AG08395 (cell line): ENCODE data around the gene KRTAP10-3.

Experiments
- DNase-seq: peaks from one replicate; pipeline ENCODE4 v3.0.0; 2012; ENCODE audit warnings: mixed read lengths, low spot score

Gene KRTAP10-3

DNA sequence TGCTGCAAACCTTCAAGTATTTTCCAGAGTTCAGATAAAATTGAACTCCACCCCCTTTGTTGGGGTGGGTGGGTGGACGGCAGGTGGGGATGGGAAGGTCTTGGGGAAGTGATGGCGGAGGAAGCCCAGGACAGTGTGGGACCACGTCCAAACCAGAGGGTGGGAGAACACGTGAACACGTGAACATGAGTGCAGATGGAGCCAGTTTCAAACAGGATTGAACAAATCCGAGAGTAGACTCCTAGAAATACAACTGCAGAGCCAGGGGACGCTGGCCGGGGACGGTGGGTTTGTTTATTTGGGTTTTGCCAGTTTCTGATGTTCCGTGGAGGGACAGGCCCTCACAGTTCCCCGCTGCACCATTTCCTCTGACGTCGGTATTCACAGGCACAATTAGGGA is 10.2 kb downstream of the KRTAP10-3 start:
- DNase-seq: no peak

DNA sequence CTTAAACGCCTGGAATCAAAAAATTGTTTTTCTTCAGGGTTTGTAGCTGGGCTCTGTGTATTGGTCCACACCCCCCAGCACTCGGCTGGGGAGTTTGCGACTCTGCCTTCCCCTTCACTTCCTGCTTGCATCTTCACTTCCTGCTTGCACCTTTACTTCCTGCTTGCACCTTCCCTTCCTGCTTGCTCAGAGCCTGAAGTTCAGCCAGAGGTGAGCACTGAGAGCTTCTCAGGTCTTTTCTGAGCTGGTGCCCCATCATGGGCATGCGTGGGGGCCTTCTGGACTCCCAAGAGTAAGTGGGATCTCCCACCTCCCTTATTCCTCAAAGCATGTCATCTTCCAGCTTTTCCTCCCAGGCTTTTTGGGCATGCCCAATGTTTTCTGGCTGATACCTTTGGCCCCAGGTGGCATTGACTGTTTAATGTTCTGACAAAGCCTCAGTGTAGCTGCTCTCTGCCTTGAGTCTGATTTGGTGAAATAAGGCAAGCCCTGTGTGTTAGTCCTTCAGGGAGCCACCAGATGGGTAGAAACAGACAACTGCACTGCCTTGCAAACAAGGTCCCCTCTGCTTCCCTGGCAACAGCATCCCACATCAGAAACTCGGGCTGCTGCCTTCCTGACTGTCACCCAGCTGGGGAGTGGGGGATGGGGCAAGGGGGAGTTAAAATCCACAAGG is 10.8 kb downstream of the KRTAP10-3 start:
- no peak for DNase-seq

DNA sequence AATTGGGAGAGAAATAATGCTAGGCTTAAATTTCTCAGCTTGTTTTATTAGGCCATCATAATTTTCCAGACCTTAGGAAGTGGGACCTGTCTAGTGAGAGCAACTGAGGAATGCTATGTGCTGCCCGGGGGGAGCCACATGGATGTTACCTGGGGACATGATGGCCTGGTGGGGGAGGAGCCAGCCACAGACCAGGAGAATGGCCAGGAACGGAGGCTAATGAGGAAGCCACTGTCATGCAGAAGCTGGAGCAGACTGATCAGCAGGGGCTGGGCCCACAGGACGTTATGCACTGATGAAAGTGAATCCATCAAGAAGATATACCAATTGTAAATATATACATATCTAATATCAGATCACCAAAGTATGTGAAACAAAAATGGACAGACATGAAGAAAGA is 14.0 kb downstream of the KRTAP10-3 start:
- no peak for DNase-seq

DNA sequence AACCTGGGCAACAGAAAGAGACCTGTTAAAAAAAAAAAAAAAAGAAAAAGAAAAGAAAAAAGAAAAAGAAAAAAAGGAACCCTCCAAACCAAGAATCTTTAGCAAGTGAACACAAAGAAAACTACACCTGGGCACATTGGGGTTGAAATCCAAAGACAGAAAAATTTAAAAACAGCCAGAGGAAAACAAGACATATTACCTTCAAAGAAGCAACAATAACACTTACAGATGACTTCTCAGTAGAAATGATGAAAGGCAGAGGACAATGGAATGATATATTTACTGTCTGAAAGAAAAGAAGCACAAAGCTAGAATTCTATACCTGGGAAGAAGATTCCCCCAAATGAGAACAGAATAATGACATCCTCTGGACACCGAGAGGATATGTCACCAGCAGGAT is 15.9 kb downstream of the KRTAP10-3 start:
- no peak for DNase-seq

DNA sequence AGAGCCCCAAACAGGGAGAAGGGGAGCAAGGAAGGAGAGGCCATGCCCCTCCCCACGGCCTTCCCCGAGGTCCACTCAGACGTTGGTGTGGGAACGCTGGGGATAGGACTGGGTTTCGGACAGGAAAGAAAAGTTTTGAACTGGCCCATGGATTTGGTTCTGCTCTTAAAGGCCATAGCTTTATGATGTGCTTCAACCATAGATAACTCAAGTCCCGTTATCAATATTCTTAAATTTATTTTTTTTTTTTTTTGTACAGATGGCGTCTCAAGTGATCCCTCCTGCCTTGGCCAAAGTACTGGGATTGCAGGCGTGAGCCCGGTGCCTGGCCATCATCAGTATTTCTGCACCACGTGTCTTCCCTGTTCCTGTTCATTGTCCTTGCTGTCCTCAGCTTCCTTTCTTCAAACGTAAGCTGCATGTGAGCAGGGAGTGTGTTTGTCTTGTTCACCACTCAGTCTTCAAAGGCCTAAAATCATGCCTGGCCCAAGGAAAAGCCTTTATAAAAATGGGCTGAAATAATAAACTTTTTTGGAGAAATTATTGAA is 17.8 kb downstream of the KRTAP10-3 start:
- no peak for DNase-seq

DNA sequence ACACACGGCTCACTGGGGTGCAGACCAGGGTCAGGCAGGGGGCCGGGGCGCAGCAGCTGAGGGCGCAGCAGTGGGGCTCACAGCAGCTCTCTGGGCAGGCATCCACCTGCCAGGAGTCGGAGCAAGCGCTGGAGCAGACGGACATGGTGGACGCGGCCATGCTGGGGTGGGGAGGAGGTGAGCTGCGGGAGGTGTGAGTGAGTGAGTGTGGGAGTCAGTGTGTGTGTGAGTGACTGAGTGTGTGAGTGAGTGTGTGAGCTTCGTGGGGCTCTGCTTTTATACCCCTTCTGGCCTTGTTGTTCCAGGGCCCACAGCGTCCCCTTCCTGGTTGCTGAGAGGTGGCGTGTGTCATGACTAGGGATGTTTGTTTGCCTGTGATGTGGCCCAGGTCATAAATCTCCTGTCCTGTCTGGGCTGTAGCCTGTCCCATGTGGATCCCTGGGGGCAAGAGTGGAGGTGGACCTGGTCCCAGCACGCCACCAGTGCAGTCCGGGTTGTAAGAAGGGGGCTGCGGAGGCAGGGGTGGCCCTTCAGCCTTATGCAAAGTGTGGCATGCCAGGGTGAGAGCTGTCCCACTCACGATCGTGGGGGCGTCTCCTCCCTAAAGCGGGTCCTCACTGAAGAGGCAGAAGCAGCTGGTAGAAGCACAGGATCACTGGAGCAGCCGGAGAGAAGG is 18.5 kb downstream of the KRTAP10-3 start, which contains the start of gene KRTAP10-1:
Gene KRTAP10-1 (minus strand): TSS at position 205 of the 676 bp plus-strand sequence. CDS start 45 bp downstream, at position 160.
- no peak for DNase-seq

DNA sequence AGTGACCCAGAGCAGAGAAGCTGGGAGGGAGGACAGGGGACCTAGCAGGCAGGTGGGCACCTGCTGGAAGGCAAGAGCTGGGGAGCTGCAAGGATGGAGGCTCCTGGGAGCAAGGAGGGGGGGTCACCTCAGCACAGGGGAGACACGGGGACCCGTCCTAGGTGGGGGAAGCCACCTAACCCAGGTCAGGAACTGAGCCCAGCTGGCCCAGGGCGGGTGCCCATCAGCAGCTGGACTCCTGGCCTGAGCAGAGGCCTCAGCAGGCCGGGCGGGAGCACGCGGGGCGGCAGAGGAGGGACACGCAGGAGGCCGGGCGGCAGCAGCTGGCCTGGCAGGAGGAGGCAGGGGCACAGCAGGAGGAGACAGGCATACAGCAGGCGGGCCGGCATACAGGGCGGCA is 19.5 kb downstream of the KRTAP10-3 start:
- DNase-seq: no peak

DNA sequence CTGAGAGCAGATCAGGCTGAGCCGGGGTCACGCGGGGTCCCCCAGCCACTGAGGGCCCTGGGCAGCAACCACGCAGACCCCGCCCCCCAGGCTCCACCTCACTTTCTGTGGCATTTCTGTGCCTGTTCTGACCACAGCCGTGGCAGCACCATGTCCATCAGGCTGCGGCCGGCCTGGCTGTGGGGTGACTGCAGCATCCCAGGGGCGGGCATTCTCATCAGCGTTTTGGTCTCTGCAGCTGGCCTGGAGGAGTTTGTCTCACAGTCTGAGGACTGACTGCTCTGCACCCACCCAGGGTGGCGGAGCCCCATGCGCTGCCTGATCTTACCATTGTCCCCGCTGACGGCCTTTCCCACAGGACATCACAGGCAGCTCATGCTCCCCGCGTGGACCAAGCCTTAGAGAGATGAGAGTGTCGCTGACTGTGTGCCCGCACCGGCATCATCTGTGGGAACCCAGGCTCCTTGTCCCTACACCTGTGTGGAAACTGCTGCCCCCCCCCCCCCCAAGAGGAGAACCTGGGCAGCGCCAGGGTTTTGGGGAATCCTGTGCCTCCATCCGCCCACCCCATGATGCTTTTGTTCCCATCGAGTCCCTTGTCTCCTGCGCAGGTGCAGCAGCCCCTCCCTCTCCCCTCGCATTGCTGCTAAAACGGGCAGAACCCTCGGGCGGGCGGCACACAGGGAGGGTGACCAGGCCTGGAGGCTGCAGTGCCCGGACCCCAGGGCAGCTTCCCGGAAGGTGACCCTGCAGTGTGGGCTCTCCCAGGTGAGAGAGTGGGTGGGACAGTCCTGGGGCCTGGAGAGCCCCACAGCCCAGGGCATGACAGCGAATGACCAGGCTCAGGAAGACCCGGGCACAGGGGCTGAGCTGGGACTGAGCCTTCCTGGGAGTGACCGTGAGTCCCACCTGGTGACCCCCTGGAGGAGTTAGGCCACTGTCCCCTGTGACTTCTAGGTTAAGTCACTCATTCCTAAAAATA is 20.4 kb downstream of the KRTAP10-3 start:
- no peak for DNase-seq

DNA sequence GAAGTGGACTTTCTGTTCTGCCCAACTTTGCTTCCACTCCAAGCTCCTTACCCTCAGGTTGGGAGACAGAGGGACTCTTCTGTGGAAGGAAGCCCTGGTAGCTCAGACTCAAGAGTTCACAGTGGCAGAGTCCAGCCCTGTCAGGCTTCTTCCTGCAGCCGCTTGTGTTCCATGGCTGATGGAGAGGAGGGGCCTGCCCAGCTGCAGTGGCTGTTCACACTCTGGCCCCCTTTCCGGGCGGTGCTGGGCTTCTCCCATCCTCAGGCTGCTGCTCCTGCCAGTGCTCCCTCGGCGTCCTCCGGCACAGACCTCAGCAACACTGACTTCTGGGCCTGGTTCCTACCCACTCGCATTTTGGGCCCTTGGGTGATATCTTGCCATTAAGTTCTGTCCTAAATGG is 22.6 kb downstream of the KRTAP10-3 start:
- no peak for DNase-seq

DNA sequence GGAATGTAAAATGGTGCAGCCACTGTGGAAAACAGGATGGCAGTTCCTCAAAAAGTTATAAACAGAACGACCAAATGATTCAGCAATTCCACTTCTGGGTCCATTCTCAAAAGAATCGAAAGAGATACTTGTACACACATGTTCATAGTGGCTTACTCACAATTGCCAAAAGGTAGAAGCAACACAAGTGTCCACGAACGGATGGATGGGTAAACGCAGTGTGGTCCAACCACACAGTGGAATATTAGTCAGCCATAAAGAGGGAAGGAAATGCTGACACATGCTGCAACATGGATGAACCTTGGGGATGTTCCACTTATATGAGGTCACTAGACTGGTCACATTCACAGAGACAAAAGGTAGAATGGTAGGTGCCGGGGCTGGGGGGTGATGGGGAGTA is 23.9 kb downstream of the KRTAP10-3 start:
- DNase-seq: no peak

DNA sequence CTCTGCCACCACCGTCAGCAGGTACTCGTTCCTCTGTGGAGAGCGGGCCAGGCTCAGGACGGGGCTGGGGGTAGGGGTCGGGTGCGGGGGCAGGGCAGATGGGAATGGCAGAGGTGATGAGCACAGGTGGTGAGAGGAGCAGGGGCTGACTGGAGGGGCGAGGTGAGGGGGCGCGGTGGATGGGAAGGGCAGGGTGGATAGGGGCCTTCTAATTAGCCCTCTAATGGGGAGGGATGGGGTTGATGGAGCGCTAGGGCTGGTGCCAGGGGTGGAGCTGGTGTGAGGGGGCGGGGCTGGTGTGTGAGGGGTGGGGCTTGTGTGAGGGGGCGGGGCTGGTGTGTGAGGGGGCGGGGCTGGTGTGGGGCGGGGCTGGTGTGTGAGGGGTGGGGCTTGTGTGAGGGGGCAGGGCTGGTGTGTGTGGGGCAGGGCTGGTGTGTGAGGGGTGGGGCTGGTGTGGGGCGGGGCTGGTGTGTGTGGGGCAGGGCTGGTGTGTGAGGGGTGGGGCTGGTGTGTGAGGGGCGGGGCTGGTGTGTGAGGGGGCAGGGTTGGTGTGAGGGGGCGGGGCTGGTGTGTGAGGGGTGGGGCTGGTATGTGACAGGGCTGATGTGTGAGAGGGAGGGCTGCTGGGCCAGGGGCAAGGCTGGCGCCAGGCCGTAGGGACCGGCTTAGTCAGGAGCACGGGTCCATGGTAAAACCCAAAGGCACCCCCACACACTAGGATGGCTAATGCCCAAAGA is 24.5 kb downstream of the KRTAP10-3 start:
- no peak for DNase-seq

DNA sequence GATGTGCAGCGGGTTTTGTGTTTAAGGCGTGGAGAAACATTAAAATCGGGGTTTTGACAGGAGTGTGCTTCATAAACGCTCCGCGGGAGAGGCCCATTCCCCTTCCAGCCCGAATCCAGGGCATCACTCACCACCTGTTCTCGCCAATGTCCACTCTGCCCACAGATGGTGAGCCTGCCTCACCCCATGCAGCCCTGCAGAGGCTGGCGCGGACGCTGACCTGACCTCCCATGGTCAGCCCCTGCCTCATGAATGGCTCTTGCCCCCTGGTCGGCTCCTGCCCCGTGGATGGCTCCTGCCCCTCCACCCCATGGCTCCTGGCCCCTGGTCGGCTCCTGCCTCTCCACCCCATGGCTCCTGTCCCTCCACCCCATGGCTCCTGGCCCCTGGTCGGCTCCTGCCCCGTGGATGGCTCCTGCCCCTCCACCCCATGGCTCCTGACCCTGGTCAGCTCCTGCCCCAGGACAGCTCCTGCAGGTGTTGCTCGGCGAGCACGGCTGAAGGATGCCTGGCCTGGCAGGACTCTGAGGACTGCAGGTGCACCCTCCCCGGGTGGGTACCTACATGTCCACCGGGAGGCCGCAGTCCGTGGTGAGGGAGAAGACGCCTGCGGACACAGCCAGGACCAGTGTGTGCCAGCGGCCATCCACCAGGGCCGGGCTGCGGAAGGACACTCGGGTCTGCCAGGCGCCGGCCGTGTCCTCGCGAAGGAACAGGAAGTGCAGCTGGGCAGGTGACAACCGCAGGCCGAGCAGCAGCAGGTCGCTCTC is 25.3 kb downstream of the KRTAP10-3 start:
- DNase-seq: no peak

DNA sequence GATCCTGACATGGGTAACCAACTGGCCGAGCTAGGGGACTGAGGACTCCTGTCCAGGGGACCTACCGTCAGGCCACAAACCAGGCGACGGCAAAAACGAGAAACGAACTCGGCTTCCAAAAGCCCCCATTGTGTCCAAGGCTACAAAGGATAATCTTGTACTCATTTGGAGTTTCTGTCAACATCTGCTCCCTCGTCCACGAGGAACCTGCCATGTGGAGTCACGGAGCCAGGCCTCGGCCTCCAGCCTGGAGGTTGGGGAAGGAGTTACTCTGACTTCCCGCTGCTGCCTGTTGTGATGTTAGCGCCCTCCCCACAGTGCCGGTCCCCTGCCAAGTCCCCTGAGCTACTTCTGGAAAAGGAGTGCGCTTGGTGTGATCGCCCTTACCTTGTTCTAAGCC is 25.9 kb downstream of the KRTAP10-3 start:
- no peak for DNase-seq

DNA sequence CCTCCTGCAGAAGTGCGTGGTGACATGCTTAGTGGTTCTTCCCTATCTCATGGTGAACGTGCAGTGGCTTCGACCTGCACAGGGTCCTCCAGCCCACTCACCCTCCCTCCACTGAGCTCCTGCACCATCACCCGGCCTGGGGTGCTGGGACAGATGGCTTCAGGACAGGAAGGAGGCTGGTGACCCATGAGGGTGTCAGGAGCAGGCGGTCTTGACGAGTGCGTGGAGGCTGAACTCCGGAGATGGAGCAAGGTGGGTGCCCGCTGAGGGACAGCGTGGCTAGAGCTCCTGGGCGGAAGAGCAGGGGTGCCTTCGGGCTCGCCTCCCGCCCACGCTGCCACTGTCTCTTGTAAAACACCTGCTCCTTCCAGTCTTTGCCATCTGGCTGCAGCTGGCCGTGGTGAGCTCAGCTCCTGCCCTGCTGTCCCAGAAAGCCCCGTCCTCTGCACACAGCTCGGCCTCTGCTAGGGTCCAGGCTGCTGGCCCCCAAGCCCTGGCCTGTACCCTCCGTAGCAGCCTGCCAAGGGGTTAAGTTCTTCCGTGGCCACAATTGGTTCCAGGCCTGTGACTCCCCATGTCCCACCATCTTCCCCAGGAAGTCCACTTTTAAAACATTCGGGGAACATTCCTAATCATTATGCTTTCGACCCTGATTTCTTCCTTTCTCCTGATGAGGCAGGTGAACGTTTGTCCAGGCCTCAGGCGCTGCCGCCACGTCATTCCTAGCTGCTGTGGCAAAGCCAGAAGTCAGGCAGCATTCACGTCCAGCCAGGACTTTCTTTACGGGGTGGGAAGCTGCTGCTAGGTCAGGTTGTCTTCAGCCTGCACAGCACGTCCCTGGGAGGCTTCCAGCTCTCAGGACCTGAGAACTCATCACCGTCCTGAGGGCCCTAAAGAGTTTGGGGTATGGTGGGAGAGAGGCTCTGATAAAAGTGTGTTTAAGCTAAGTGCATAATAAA is 26.7 kb downstream of the KRTAP10-3 start:
- DNase-seq: no peak

DNA sequence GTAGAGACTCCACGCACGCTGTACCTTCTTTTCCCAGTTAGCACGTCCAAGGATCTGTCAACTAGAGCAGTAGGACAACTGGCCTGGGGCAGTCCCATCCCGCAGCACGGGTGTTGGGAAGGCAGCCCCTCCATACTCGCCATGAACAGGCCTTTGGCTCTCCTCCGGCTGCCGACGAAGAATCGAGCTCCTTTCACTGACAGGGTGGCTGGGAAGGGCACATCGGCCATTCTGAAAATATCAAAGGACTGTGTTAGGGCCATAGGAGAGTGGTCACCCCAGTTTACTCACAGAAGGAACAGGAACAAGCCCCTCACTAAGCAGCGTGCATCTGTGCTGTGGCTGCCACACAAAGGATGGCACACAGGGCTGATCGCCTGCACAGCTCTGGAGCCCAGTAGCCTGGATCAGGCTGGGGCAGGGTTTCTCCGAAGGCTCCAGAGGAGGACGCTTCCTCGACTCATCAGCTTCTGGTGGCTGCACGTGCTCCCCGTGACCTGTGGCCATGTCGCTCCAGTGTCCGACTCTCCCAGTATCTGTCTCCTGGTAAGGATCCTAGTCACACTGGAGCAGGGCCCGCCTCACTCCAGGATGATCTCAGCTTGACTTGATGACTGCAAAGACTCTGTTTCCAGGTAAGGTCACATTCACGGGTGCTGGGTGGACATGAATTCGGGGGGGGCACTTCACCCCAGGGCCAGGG is 27.5 kb downstream of the KRTAP10-3 start:
- no peak for DNase-seq

DNA sequence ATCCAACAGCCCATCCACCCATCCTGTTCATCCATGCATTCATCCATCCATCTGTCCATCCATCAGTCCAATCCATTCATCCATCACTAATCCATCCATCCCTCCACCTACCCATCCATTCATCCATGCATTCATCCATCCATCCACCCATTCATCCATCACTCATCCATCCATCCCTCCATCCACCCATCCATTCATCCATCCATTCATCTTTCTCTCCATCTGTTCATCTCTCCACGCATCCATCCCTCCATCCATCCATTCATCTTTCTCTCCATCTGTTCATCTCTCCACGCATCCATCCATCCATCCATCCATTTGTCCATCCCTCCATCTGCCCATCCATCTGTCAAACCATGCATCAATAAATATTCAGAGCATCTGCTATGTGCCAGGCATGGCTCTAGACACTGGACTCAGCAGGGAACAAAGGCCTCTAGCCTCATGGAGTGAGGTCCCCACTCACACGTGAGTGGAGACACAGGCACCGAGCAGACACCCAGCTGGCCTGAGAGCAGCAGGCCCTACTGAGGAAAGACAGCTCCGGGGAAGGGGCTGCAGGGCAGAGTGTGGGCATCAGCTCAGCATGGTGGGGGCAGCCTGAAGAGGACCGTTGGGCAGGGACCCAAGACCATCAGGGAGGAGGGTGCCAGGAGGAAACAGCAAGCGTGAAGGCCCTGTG is 28.2 kb downstream of the KRTAP10-3 start:
- no peak for DNase-seq

DNA sequence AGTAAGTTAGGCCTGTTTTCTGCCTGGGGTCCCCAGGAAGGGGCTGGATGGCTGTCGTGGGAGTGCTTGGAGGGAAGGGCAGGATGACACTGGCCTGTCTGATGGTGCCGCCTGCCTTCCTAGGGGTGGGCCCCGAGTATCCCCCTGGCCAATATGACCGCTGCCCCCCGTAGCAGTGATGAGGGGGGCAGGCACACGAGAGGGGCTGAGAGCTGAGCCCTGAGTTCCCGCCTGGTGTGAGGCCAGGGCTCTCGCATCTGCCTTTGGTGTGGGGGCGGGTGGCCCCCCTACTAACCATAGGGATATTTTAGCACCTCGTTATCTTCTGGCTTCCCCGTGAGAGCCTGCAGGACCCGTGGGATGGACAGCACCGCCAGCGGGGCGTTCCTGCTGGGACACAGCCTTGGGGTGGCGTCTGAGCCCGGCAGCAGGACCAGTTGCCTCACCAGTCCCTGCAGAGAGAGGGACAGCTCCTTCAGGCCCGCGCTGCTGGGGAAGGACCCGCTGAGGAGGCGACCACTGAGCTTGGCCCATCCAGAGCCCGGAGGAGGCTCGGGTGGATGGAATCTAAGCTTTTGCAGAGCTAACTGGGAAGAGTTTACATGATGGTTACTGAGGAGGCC is 29.0 kb downstream of the KRTAP10-3 start:
- no peak for DNase-seq

DNA sequence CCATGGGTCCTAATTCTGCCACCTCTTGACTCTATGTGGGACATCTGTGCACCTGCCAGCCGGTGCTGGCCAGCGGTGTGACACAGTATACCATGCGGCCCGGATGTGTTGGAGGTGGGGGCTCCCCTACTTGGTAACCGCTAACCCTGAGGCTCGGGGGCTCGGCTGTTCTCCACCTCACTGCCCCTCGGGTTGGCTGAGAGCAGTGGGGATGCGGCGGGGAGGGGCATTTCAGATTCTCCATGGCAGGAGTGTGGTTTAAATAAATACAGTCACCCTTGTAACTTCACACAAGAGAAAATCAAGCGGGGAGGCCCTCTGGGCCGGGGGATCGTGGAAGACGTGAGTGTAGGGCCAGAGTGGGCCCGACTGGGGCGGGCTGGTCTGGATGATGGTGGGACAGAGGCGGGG is 29.6 kb downstream of the KRTAP10-3 start:
- no peak for DNase-seq
